HG03571 (cell line): ENCODE results near the gene IL4.

ENCODE experiments used
- ATAC-seq: cut with Tn5 transposase; IDR thresholded peaks from one replicate; pipeline ENCODE4 v1.9.1; 2021; ENCODE audit not compliant: unreplicated experiment

Gene IL4

DNA sequence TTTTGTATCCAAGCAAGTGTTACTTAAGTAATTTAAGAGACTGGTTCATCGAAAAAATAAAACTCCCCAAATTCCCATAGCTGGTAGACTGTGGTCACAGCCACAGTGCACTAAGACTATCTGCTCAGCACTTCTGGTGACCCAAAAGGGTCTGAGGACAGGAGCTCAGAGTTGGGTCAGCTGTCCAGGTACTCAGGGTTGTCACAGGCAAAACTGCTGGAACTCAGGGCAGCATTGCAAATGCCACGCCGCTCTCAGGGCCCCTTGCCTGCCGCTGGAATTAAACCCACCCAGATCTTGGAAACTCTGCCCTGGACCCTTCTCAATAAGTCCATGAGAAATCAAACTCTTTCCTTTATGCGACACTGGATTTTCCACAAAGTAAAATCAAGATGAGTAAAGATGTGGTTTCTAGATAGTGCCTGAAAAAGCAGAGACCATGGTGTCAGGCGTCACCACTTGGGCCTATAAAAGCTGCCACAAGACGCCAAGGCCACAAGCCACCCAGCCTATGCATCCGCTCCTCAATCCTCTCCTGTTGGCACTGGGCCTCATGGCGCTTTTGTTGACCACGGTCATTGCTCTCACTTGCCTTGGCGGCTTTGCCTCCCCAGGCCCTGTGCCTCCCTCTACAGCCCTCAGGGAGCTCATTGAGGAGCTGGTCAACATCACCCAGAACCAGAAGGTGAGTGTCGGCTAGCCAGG lies 16.0 kb upstream of the IL4 start, which contains the start of gene IL13:
Gene IL13 (plus strand): TSS at position 498 of the 705 bp plus-strand sequence. CDS start 14 bp downstream, at position 512.
- no peak for ATAC-seq

DNA sequence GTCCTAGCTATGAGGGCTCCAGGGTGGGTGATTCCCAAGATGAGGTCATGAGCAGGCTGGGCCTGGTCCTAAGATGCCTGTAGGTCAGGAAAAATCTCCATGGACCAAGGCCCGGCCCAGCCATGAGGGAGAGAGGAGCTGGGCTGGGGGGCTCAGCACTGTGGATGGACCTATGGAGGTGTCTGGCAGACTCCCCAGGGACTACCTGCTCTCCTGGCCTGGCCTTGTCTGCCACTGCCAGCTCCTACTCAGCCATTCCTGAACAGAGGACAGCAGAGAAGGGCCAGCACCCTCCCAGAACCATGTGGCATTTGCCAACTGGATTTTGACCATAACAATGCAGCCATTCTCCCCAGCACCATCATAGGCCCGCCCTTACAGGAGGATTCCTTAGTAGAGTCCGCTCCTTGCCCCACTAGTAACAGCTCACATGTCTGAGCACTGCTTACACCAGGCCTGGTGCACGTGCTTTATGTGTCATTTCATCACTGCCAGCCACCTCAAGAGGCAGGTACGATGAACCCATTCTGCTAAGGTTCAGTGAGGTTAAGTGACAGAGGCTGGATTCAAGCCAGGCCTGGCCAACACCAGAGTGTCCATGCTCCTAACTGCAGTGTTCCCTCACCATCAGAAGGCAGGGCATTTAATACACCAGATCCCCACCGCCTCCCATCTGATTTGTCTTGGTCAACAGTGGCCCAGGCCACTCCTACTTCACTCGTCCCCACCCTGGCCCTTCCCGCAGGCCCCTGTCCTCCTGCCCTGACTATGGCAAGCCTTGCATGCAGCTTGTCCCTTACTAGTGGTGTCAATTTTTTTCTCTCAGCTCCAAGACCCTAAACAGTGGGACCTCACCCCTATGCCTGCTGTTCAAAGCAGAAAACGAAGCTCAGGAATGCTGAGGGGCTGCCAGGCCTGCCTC lies 15.1 kb upstream of the IL4 start:
- no peak for ATAC-seq

DNA sequence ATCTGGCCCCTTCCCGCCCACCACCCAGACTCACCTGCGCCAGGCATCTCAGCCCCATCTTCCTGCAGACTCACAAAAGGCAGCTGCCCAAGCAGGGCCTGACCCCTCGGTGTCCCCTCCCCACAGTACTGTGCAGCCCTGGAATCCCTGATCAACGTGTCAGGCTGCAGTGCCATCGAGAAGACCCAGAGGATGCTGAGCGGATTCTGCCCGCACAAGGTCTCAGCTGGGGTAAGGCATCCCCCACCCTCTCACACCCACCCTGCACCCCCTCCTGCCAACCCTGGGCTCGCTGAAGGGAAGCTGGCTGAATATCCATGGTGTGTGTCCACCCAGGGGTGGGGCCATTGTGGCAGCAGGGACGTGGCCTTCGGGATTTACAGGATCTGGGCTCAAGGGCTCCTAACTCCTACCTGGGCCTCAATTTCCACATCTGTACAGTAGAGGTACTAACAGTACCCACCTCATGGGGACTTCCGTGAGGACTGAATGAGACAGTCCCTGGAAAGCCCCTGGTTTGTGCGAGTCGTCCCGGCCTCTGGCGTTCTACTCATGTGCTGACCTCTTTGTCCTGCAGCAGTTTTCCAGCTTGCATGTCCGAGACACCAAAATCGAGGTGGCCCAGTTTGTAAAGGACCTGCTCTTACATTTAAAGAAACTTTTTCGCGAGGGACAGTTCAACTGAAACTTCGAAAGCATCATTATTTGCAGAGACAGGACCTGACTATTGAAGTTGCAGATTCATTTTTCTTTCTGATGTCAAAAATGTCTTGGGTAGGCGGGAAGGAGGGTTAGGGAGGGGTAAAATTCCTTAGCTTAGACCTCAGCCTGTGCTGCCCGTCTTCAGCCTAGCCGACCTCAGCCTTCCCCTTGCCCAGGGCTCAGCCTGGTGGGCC lies 13.9 kb upstream of the IL4 start:
- no peak for ATAC-seq

DNA sequence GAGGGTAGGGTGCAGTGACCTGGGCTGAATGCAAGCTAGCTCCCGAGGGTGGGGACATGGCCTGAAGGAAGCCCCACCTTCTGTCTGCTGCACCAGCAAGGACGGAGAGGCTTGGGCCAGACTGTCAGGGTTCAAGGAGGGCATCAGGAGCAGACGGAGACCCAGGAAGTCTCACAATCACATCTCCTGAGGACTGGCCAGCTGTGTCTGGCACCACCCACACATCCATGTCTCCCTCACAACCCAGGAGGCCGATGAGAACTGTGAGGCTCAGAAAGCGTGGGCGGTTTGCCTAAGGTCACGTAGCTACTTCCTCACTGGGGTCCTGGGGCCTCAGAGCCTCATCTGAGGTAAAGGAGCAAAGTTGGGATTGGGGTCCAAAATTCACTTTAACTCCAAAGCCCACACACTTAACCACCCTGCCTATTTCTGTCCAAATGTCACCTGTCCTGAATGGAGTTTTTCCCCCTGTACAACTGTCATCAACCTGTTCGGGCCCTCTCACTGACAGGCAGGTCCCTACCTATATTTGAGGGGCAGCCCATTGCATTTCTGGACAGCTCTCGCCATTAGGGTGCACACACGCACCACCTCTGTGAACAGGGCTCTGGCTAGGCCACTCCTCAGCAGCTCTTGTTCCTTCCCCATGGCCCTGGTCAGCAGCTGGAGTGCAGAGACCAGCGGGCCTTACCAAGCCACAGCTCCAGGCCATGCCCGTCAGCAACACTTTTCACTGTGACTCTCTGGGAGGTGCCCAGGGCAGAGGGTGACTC lies 12.4 kb upstream of the IL4 start:
- ATAC-seq: no peak

DNA sequence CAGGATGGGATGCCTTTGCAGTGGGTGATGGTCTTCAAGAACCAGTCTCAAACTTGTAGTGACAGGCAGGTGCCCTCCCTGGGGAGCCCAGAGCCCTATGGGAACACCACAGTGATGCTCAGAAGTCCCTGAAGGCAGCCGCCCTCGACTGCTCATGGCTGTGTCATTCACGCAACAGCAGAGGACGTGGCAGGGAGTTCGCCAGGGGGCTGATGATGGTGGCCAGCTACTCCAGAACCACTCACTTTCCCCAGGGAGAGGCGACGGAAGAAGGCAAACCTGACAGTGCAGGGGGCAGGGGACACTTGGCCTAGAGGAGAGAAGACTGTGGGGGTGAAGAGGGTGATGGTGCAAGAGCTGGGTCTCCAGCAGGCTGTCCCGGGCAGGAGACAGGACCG lies 11.8 kb upstream of the IL4 start:
- no peak for ATAC-seq

DNA sequence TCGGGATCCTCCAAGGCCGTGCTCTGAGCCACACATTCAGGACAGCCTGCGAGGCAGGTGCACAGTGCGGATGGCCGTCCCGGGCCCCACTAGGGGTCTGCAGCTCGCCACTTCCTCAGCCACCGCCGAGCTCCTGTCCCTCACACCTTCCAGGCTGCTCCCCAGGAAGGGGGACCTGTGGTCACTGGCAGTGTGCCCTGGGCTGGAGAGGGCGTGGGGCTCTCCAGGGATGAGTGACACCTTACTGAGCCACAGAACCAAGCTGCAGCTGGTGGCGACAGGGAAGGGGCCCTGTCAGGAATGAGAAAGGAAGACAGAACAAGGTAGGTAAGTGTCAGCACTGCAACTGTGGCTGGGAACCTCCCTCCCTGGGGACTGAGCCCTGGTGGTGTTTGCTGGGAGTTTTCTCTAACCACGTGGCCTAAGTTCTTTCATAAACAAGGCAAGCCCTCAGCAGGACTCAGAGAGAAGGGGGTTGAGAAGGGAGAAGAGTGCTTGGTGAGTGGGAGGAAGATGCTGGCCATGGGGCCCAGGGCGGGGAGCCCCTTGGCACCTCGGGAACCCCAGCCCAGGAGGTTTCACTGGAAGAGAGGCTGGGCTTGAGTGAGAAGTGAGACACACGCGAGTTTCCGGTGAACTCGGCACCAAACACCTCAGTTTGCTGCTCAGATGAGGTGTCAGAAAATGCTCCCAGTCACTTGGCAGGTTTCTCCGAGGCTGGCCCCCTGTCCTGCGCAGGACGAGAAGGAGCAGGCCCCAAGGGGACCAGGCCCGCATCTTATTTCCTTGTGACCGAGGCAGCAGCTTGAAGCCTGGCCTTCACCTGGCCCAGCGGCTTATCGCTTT lies 10.6 kb upstream of the IL4 start:
- peak; percentile 60 for ATAC-seq

DNA sequence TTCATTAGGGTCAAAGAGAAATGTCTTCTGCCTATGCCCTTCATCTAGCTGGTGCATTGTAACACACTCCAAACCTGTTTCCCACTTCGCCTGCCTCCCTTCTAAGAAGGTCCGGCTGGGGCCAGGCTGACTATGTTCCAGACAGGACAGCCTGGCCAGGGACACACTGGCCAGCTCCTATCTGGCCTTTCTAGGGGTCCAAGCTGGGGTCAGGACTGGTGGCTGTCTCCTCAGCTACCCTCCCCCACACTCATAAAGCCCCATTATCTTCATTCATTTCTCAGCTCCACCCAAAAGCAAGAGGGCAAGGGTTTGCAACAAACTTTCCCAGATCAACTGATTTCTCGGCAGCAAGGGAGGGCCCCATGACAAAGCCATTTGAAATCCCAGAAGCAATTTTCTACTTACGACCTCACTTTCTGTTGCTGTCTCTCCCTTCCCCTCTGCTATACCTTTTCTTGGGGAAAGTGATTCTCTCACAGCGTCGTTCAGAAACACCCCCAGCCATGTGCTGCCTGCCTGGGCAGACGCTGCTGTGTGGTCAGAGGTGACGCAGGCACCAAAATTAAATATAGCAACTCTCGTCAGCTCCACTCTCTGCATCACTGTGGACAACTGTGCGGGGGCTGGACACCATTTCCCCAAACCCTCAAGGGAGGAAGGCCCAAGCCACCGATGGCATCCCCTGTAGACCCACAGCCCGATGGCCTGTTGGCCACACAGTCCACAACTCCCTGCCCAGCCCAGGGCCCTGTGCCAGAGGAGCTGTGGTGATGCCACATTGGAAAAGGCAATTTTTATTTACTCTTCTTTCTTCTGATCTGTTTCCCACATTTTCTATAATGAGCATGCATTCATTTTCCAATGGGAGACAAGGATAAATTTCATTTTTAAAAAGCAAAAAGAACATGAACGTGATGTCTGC lies 9.8 kb upstream of the IL4 start:
- peak; percentile 32 for ATAC-seq

DNA sequence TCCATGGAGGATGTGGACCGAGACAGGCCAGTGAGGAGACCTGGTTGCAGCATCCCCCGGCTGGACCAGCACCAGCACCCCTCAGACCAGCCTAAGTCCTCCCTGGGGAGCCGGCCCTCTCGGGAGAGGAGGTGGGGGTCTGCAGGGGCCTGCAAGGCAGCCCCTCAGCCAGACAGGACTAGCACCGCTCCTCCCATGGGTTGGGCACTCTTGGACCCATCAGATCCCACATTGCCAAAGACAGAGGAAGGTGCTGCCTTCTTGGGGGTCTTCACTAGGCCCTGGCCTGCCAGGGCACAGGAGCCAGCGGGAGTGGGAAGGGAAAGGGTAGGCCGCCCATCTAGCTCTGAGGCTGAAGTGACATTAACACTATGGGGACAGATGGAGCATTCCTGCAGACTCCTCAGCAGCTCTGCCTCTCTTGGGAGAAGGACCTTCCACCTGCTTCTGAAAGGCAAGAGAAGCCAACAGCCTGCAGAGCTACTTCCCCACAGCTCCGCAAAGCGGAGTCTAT lies 9.0 kb upstream of the IL4 start:
- ATAC-seq: no peak

DNA sequence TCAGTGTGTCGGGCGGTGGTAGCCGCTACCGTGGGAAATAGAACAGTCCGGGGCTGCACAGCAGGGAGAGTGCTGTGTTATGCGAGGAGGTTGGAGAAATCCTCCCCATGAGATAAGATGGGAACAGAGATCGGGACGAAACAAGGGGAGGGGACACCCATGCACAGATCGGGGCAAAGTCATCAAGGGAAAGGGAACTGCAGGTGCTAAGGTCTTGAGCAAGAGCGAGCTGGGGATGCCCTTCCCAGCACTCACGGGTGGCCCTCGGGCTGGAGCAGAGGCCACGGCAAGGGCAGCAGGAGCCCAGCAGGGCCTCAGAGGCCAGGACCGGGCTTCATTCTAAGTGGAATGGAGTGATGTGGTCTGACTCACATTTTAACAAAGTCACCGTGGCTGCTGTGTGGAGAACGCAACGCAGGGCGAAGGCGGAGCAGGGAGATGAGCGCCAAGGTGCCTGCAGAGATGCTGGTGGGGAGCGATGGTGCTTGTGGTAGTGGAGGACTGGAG lies 8.2 kb upstream of the IL4 start:
- no peak for ATAC-seq

DNA sequence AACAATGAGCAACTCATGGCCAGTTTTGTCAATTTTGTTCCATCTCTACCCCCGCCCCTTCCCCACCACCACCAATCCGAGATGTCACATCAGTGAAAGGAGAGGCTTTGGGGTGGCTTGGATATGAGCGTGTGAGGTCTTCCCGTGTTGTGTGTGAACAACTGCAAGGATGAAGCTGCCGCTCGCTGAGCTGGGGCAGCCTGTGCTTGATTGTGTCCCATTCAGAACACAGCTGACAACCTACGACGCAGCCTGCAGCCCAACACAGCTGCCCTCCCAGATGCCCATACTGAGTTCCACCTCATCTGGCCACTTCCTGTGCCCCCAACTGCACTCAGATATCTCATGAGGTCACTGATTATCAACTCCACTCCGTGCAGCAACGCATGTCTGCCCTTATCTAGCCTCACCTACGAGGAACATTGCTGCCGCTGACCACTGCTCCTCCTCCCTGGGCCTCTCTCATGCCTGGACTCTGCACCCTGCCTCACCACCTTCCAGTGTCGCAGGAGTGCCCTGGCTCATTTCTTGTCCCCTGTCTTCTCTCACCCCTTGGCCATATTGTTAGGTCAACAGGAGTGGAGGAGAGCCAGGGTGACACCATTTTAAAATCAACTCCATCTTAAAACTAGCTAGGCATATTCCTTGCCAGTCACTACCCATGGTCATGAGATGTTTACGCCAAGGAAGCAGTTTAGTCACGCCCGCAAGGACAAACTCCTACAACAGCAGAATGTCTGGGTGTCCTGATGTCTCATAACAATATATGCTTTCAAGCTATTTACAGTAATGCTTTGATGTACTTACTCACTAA lies 7.3 kb upstream of the IL4 start:
- ATAC-seq: no peak

DNA sequence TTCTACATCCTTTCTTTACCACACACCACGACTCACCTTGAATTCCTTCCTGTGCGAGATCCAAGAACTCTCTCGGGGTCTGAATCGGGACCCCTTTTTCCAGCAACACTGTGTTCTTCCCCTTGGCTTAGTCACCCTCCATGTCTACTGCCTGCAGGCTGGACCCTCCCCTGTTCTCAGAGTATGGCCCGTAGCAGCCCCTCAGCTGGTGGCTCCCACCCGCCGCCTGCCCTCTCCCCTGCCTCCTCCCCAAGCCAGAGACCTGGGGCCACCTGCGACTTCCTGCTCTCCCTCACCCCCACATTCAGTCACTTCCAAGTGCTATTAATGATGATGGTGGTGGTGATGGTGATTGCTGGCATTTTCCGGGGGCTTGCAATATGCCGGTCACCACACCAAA lies 6.5 kb upstream of the IL4 start:
- ATAC-seq: no peak

DNA sequence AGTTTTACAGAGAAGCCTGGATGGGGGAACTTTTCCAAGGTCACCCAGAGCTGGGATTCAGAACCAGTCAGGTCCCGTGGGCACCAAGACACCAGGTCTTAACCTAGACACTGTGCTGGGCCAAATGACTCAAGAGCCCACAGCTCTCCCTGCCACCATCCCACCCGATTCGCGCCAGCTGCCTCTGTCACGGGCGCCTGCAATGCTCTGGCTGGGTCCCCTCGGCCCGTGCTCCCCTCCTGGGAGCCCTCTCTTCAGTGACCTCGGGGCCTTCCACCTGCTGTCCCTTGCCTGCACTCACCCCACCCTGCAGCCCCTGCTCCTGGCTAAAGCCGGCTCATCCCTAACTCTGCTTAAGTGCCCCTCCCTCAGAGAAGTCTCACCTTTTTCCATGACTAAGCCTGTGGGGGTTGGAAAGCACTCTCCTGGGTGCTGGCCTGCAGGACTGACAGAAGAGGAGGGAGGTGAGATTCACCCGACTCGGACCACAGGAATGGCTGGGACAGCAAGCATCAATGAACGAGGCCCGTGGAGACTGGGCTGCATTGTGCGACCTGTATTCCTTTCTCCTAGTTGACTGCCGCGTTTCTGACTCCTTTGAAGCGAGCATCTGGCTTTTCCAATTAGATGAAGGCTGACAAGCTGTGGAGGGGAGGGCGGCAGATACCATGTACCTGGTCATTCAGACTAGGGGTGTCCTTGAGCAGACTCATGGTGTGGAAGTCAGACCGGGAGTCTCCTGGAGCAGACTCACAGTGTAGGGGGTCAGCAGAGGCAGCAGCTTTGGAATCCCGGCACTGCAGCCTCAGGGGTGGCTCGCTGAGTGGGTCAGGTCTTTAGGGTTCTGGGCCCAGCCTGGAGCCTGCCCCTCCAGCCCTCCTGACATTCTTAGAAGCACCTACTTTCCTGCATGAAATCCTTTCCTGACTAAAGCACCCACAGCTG lies 5.8 kb upstream of the IL4 start:
- ATAC-seq: no peak

DNA sequence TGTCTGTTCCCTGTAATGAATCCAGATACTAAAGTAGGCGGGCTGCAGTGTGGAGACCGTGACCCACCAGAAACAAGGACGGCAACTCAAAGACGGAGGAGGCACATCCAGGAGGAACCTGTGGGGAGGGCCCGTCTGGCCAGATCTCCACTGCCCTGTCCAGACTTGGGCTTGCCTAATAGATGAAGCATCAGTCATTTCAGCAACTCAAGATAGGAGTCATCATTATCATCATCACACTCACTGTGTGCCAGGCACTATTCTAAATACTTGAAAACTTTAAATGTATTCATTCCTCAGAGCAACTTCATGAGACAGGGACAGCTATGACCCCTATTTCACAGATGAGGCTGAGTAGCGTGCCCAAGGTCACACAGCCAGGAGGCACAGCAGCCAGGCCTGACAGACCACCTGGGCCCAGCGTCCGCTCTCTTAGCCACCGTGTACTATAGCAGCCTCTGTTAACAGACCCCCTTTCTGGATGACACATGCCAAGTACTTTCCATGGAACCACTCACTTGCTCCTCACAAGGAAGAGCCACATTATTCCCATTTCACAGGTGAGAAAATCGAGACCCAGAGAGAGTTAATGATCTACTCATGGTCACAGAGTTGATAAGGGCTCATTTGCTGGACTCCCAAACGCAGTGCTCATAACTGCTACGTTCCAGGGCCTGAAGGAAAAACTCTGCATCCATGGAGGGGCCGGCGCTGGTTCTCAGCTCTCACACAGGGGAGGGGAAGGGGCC lies 4.9 kb upstream of the IL4 start:
- no peak for ATAC-seq

DNA sequence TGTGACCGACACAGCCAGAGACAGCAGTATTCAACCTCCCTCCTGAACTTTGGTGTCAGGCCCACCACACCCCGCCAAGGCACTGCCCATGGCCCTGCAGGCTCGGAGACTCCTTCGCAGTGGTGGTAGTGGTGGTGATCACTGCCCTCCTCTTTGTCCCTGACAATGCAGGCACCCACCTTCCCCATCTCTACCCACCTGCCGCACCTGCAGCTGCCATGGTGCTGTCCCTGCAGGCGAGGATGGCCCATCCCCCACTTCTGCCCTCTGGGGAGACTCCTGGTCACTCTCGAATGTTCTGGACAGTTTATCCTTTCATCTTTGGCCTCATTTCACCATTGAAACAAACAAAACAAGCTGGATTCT lies 4.4 kb upstream of the IL4 start:
- no peak for ATAC-seq
